Fibroblast of lung (primary cell): ENCODE measurements around the gene MAP2K5. TPM values are rescaled to one million over a fixed set of nuclear protein-coding genes. Genes with fewer than 3 reads are reported as not detected.

ENCODE experiments used
- DNase-seq, 2 donors: peaks; one replicate each; pipeline versions ENCODE4 v3.0.0 to v3.0.0-alpha.2; 2010; ENCODE audit warnings: low read depth in 2 of 2
- H2AFZ ChIP-seq: 2 replicates; pipeline ENCODE4 v1.5.1; 2012; ENCODE audit warnings: low read length, control low read depth, inconsistent platforms
- H3K27ac ChIP-seq: 2 replicates; pipeline ENCODE4 v1.5.1; 2011; ENCODE audit warnings: low read length, control low read depth; ENCODE audit not compliant: insufficient read depth
- H3K27me3 ChIP-seq: 2 replicates; pipeline ENCODE4 v1.5.1; 2011; ENCODE audit warnings: mild to moderate bottlenecking, low read length; ENCODE audit not compliant: control insufficient read depth, insufficient read depth
- H3K36me3 ChIP-seq: 2 replicates; pipeline ENCODE4 v1.5.1; 2011; ENCODE audit warnings: low read length; ENCODE audit not compliant: control insufficient read depth, insufficient read depth
- H3K4me1 ChIP-seq: 2 replicates; pipeline ENCODE4 v1.5.1; 2011; ENCODE audit warnings: low read length; ENCODE audit not compliant: control insufficient read depth, insufficient read depth; ENCODE audit errors: extremely low read depth
- H3K4me2 ChIP-seq: 2 replicates; pipeline ENCODE4 v1.5.1; 2011; ENCODE audit warnings: low read length, control low read depth; ENCODE audit not compliant: insufficient read depth; ENCODE audit errors: extremely low read depth
- H3K4me3 ChIP-seq, 4 experiments: fragments of 200-600 bp in 1 of 4; sonication (generic) in 1 of 4; replicated peaks in 1 of 4; 2 replicates each; pipeline ENCODE4 v1.5.1; 2011 to 2016; ENCODE audit warnings: low read length in 4 of 4, low read depth in 3 of 4, mild to moderate bottlenecking in 3 of 4, control low read depth in 2 of 4, inconsistent platforms in 1 of 4, mixed read lengths in 1 of 4; ENCODE audit not compliant: insufficient read depth in 1 of 4; ENCODE audit errors: control extremely low read depth in 1 of 4
- H3K79me2 ChIP-seq: 2 replicates; pipeline ENCODE4 v1.5.1; 2012; ENCODE audit warnings: mild to moderate bottlenecking, low read length, inconsistent platforms; ENCODE audit not compliant: control insufficient read depth, insufficient read depth
- H3K9ac ChIP-seq: 2 replicates; pipeline ENCODE4 v1.5.1; 2011; ENCODE audit warnings: mild to moderate bottlenecking, low read length, control low read depth; ENCODE audit not compliant: insufficient read depth
- H3K9me3 ChIP-seq: 2 replicates; pipeline ENCODE4 v1.5.1; 2012; ENCODE audit warnings: low read depth, low read length; ENCODE audit not compliant: control insufficient read depth, insufficient read depth
- H4K20me1 ChIP-seq: 2 replicates; pipeline ENCODE4 v1.5.1; 2011; ENCODE audit warnings: low read length; ENCODE audit not compliant: control insufficient read depth, insufficient read depth; ENCODE audit errors: extremely low read depth
- EZH2 ChIP-seq: IDR thresholded peaks from 2 replicates; pipeline ENCODE4 v1.5.1; 2012; ENCODE audit warnings: low read length, control low read depth, mild to moderate bottlenecking; ENCODE audit errors: missing control alignments
- polyA plus RNA-seq, 2 donors: library from polyadenylated mRNA; depleted of rRNA in 1 of 2; stranded (reverse) in 1 of 2; unstranded in 1 of 2; fragments of >200 nt; gene quantifications; 2 replicates each; pipeline ENCODE4 v1.2.1, GENCODE V29; 2011 to 2012; ENCODE audit warnings: missing spikeins in 1 of 2
- total RNA-seq: library from RNA; depleted of rRNA; stranded (reverse); fragments of >200 nt; gene quantifications from 2 replicates; pipeline ENCODE4 v1.2.1, GENCODE V29; 2014
- TF ChIP-seq, protein P1 (sequence below), 2 donors: IDR thresholded peaks in 1 of 2; conservative IDR thresholded peaks in 1 of 2; 1 replicate in 1 of 2; 2 replicates in 1 of 2; pipeline ENCODE4 v1.5.1; 2011 to 2012; ENCODE audit warnings: low read length in 2 of 2, control low read depth in 1 of 2, inconsistent platforms in 1 of 2, low read depth in 1 of 2, mild to moderate bottlenecking in 1 of 2

MAP2K5 gene
- total and polyA plus RNA-seq, 2 donors (not counting 1 experiment from before 2014, with no cell fraction given), result 5.7 to 10.2 TPM

DNA sequence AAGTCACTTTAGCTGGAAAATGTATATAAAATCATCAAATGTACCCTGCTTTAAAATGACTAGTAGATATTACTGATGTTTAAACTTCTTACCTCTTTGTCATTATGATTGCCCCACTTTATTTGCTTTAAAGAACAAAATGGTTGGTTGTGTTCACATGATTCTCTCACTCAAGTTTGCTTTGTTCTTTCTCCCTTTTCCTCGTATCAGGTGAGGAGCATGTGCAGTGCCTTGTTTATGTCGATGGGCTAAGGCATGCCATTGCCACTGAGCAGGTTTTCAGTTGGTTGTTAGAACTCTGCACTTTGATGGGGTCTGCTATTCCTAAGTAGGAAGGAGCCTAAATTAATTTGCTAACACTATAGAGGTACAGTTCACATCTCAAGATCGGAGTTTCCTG lies 5.3 kb downstream of the MAP2K5 start:
- no peak overlapping the region for H2AFZ ChIP-seq
- peaks cover 2% of the 10 kb centered on the region for H3K36me3 ChIP-seq
- H4K20me1 ChIP-seq, result no peaks in the 10 kb centered on the region
- H3K9ac ChIP-seq, result no peak overlapping the region
- TF ChIP-seq, protein P1, sequence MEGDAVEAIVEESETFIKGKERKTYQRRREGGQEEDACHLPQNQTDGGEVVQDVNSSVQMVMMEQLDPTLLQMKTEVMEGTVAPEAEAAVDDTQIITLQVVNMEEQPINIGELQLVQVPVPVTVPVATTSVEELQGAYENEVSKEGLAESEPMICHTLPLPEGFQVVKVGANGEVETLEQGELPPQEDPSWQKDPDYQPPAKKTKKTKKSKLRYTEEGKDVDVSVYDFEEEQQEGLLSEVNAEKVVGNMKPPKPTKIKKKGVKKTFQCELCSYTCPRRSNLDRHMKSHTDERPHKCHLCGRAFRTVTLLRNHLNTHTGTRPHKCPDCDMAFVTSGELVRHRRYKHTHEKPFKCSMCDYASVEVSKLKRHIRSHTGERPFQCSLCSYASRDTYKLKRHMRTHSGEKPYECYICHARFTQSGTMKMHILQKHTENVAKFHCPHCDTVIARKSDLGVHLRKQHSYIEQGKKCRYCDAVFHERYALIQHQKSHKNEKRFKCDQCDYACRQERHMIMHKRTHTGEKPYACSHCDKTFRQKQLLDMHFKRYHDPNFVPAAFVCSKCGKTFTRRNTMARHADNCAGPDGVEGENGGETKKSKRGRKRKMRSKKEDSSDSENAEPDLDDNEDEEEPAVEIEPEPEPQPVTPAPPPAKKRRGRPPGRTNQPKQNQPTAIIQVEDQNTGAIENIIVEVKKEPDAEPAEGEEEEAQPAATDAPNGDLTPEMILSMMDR (conservative IDR thresholded peaks at IDR 0.05 in 1 of 2, IDR thresholded peaks at IDR 0.05 in 1 of 2; ENCODE audit: low read depth in 1 of 2, low read length in 2 of 2), result no peak
- no peak for TF ChIP-seq EZH2
- H3K27ac ChIP-seq, result no peak overlapping the region
- H3K4me2 ChIP-seq, result peak overlapping the region; percentile 44
- no peak overlapping the region for H3K4me3 ChIP-seq
- no peaks in the 10 kb centered on the region for H3K9me3 ChIP-seq
- H3K4me1 ChIP-seq, result peaks cover 5% of the 10 kb centered on the region
- H3K27me3 ChIP-seq, result no peaks in the 10 kb centered on the region
- DNase-seq, result no peak
- H3K79me2 ChIP-seq, result no peaks in the 10 kb centered on the region

- H3K4me3 ChIP-seq, result no peak overlapping the region
- DNase-seq, result peak; percentile 52 to 61
- TF ChIP-seq EZH2, result no peak
- TF ChIP-seq, protein P1 (conservative IDR thresholded peaks at IDR 0.05 in 1 of 2, IDR thresholded peaks at IDR 0.05 in 1 of 2; ENCODE audit: low read depth in 1 of 2, low read length in 2 of 2), result no peak
- no peaks in the 10 kb centered on the region for H3K27me3 ChIP-seq
- H2AFZ ChIP-seq, result no peak overlapping the region
- peak overlapping the region; percentile 44 for H3K4me2 ChIP-seq
- H3K36me3 ChIP-seq, result peaks cover 2% of the 10 kb centered on the region
- H3K27ac ChIP-seq, result no peak overlapping the region
- peaks cover 3% of the 10 kb centered on the region for H3K4me1 ChIP-seq
- H3K79me2 ChIP-seq, result no peaks in the 10 kb centered on the region
- H4K20me1 ChIP-seq, result no peaks in the 10 kb centered on the region
- no peak overlapping the region for H3K9ac ChIP-seq
- H3K9me3 ChIP-seq, result no peaks in the 10 kb centered on the region
Observed at GRCh38 chr15:67548236-67548852, 5.8 kb downstream of the MAP2K5 start.

DNA sequence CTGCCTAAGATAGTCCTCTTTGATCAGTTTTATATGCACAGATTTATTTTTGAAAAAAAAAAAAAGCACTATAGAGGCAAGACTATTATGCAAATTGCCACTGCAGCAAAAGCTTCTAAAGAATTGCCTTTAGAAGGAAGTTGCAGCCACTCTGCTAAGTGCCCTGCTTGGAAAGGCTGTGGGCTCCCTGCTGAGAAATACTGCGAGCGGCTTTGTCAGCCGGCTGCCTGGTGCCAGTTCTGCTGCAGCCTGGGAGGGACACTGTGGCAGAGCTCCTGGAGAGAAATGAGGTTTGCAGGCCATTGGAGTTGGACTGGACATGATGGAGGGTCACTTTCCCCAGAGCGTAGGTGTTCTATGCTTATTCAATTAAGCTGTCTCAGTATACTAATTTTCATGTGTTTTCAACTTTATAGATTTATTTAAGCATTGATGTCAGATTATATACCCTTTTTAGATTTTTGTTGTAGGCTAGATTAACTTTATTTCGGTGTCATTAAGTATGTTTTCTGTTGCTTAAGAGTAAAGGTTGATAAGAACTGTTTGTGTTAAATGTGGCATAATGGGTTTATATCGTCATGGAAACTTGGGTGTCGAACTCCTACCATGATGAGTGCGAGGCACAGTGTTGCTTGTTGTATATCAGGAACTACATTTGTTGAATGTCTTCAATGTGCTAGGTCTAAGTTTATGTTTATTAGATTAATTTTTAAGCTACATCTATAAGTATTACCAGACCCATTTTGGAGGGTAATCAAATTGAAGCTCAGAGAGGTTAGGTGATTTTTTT lies 6.6 kb downstream of the MAP2K5 start:
- TF ChIP-seq, protein P1 (conservative IDR thresholded peaks at IDR 0.05 in 1 of 2, IDR thresholded peaks at IDR 0.05 in 1 of 2; ENCODE audit: low read depth in 1 of 2, low read length in 2 of 2), result no peak
- TF ChIP-seq EZH2, result no peak
- H3K27ac ChIP-seq, result no peak overlapping the region
- no peaks in the 10 kb centered on the region for H3K4me1 ChIP-seq
- no peak overlapping the region for H3K4me3 ChIP-seq
- no peaks in the 10 kb centered on the region for H3K27me3 ChIP-seq
- H3K4me2 ChIP-seq, result no peak overlapping the region
- peak in 1 of 2 donors; percentile 15 for DNase-seq
- H3K79me2 ChIP-seq, result no peaks in the 10 kb centered on the region
- H3K9me3 ChIP-seq, result no peaks in the 10 kb centered on the region
- no peak overlapping the region for H3K9ac ChIP-seq
- H3K36me3 ChIP-seq, result peaks cover 2% of the 10 kb centered on the region
- H4K20me1 ChIP-seq, result no peaks in the 10 kb centered on the region
- H2AFZ ChIP-seq, result no peak overlapping the region
